ENCODE measurements around the gene MCOLN3.

MCOLN3 gene

DNA sequence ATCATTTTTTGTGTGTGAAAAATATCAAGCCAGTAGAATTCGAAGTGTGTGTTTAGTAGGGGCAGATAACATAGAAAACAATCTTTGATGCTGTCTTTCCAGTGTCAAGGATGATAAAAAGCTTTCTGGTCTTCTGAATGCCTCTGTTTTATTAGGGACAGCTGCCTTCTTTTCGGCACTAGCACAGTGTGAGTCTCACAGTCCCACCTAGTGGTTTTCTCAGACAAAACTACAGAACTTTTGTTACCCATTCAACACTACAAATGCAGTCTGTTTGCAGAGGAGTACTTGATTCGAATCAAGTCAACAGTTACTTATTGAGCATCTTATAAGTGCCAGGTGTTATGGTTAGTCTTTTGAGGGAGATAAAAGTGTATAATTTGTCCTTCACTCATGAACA is 30.6 kb upstream of the MCOLN3 start:
- TF ChIP-seq EZH2phosphoT487 (IDR thresholded peaks at IDR 0.05; ENCODE audit: low read depth), result no peak
- TF ChIP-seq, protein P1, sequence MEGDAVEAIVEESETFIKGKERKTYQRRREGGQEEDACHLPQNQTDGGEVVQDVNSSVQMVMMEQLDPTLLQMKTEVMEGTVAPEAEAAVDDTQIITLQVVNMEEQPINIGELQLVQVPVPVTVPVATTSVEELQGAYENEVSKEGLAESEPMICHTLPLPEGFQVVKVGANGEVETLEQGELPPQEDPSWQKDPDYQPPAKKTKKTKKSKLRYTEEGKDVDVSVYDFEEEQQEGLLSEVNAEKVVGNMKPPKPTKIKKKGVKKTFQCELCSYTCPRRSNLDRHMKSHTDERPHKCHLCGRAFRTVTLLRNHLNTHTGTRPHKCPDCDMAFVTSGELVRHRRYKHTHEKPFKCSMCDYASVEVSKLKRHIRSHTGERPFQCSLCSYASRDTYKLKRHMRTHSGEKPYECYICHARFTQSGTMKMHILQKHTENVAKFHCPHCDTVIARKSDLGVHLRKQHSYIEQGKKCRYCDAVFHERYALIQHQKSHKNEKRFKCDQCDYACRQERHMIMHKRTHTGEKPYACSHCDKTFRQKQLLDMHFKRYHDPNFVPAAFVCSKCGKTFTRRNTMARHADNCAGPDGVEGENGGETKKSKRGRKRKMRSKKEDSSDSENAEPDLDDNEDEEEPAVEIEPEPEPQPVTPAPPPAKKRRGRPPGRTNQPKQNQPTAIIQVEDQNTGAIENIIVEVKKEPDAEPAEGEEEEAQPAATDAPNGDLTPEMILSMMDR (IDR thresholded peaks at IDR 0.05; ENCODE audit: low read depth, low read length), result peak; percentile 31
- Histone ChIP-seq H4K20me1 (ENCODE audit: insufficient read depth, low read length) (no peaks in the 10 kb centered on the region), H3K4me1 (ENCODE audit: low read length) (peaks cover 8% of the 10 kb centered on the region; the same call in 1 of the 2 replicates)

DNA sequence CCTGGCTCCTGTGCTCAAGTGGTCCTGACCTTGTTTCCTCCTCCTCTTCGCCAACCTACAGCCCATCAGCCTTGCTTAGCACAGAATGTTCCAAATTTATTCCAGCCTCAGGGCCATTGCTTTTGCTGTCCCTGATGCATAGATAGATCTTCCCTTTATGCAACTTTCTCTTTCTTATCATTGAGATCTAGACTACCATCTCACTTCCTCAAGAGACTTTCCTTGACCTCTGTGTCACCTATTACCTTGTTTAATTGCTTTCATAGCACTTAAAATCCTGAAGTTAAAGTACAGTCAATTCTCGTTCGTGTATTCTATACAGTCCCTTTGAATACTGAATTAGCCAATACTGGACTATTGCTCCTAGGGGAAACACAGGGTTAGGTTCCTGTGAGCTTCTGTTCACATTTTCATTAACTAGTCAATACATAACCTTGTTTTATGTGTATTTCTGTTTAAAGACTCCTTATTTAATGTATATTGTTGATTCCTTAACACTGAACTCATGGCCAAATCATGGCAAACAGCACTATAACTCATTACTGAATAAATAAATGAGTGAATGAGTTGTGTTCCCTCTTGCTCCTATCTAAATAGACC is 26.2 kb upstream of the MCOLN3 start:
- H3K27me3 ChIP-seq (ENCODE audit: low read depth, low read length), result 0 out of 2 replicates have a peak, but pooled peaks cover 3% of the 10 kb centered on the region
- no peaks in the 10 kb centered on the region for H4K20me1 ChIP-seq (ENCODE audit: insufficient read depth, low read length)
- no peak overlapping the region; the same call in 1 of the 2 replicates for H3K4me2 ChIP-seq (ENCODE audit: low read length)
- H3K9me3 ChIP-seq (ENCODE audit: insufficient read depth, low read length), result no peaks in the 10 kb centered on the region
- H3K36me3 ChIP-seq (replicated peaks; ENCODE audit: low read depth, low read length), result no peaks in the 10 kb centered on the region
- H2AFZ ChIP-seq (ENCODE audit: low read depth, low read length), result no peak overlapping the region
- H3K4me1 ChIP-seq (ENCODE audit: low read length), result peaks cover 8% of the 10 kb centered on the region; the same call in 1 of the 2 replicates
- H3K27ac ChIP-seq (ENCODE audit: low read length), result no peak overlapping the region
- H3K9ac ChIP-seq (ENCODE audit: low read length), result no peak overlapping the region
- no peak overlapping the region for H3K4me3 ChIP-seq (ENCODE audit: low read length)
- TF ChIP-seq EZH2phosphoT487 (IDR thresholded peaks at IDR 0.05; ENCODE audit: low read depth), result no peak
- TF ChIP-seq, protein P1 (IDR thresholded peaks at IDR 0.05; ENCODE audit: low read depth, low read length), result no peak
- H3K79me2 ChIP-seq (ENCODE audit: low read length), result no peaks in the 10 kb centered on the region

More for the DNA sequence above, 30.6 kb upstream of the MCOLN3 start:
- no peak overlapping the region for H2AFZ ChIP-seq (ENCODE audit: low read depth, low read length)
- H3K4me2 ChIP-seq (ENCODE audit: low read length), result no peak overlapping the region
- no peaks in the 10 kb centered on the region for H3K9me3 ChIP-seq (ENCODE audit: insufficient read depth, low read length)
- no peak overlapping the region for H3K27ac ChIP-seq (ENCODE audit: low read length)
- H3K9ac ChIP-seq (ENCODE audit: low read length), result no peak overlapping the region
- no peaks in the 10 kb centered on the region for H3K79me2 ChIP-seq (ENCODE audit: low read length)
- no peak overlapping the region for H3K4me3 ChIP-seq (ENCODE audit: low read length)
- no peaks in the 10 kb centered on the region for H3K27me3 ChIP-seq (ENCODE audit: low read depth, low read length)
- H3K36me3 ChIP-seq (replicated peaks; ENCODE audit: low read depth, low read length), result no peaks in the 10 kb centered on the region

DNA sequence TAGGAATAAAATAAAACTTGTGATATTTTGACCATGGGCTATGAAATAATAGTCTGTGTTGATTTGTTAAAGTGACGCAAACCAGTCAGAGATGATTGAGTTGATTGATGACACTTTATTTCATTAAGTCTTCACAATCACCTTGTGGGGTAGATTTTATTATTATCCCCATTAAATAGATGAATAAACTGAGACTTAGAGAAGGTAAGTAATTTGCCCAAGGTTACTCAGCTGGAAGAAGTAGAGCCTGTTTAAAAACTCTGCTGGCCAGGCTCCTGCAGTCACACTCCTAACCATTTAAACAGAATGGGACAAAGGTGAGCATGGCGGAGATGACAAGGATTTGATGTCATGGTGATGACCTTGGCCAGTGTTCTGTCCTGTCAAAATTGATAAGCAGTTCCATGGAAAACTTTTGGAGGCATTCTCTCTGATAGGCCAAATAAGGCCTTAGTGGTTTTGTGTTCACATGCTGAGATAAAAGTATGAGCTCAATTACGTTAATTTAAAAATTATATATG is 22.7 kb upstream of the MCOLN3 start:
- TF ChIP-seq, protein P1 (IDR thresholded peaks at IDR 0.05; ENCODE audit: low read depth, low read length), result no peak
- TF ChIP-seq EZH2phosphoT487 (IDR thresholded peaks at IDR 0.05; ENCODE audit: low read depth), result no peak
- H3K27me3 ChIP-seq (ENCODE audit: low read depth, low read length), result 0 out of 2 replicates have a peak, but pooled peaks cover 3% of the 10 kb centered on the region
- H3K36me3 ChIP-seq (replicated peaks; ENCODE audit: low read depth, low read length), result no peaks in the 10 kb centered on the region
- no peaks in the 10 kb centered on the region for H3K79me2 ChIP-seq (ENCODE audit: low read length)
- no peaks in the 10 kb centered on the region for H3K9me3 ChIP-seq (ENCODE audit: insufficient read depth, low read length)
- H3K4me3 ChIP-seq (ENCODE audit: low read length), result no peak overlapping the region
- H2AFZ ChIP-seq (ENCODE audit: low read depth, low read length), result no peak overlapping the region
- no peaks in the 10 kb centered on the region for H4K20me1 ChIP-seq (ENCODE audit: insufficient read depth, low read length)
- H3K4me2 ChIP-seq (ENCODE audit: low read length), result no peak overlapping the region
- H3K27ac ChIP-seq (ENCODE audit: low read length), result no peak overlapping the region
- peaks cover 8% of the 10 kb centered on the region; the same call in 1 of the 2 replicates for H3K4me1 ChIP-seq (ENCODE audit: low read length)
- H3K9ac ChIP-seq (ENCODE audit: low read length), result no peak overlapping the region

DNA sequence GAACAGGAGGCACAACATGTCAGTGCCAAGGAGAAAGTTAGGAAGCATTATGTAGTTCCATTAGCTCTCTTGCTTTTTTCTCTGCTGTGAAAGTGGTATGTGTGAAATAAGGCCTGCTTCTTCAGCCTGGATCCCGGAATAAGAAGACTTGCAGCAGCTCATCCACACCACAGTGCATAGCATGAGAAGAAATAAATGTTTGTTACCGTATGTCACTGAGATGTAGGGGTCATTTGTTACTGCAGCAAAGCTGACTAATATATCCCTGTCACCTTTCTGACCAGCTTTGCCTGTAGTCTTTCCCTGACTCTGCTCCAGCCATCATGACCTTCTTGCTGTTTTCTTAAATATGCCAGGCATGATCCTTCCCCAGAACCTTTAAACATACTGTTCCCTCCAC is 20.5 kb upstream of the MCOLN3 start:
- Histone ChIP-seq H3K9ac (ENCODE audit: low read length) (no peak overlapping the region), H4K20me1 (ENCODE audit: insufficient read depth, low read length) (no peaks in the 10 kb centered on the region), H3K4me3 (ENCODE audit: low read length) (no peak overlapping the region), H2AFZ (ENCODE audit: low read depth, low read length) (no peak overlapping the region), H3K79me2 (ENCODE audit: low read length) (no peaks in the 10 kb centered on the region), H3K27ac (ENCODE audit: low read length) (no peak overlapping the region), H3K4me1 (ENCODE audit: low read length) (no peaks in the 10 kb centered on the region), H3K4me2 (ENCODE audit: low read length) (no peak overlapping the region), H3K9me3 (ENCODE audit: insufficient read depth, low read length) (no peaks in the 10 kb centered on the region), H3K27me3 (ENCODE audit: low read depth, low read length) (0 out of 2 replicates have a peak, but pooled peaks cover 3% of the 10 kb centered on the region), H3K36me3 (replicated peaks; ENCODE audit: low read depth, low read length) (no peaks in the 10 kb centered on the region)
- TF ChIP-seq EZH2phosphoT487 (IDR thresholded peaks at IDR 0.05; ENCODE audit: low read depth), result no peak
- TF ChIP-seq, protein P1 (IDR thresholded peaks at IDR 0.05; ENCODE audit: low read depth, low read length), result no peak

All from OCI-LY3 (cell line).